DMS153 treated with DMSO at 0.1 percent for 48 hours (cell line): ENCODE measurements around the gene HMCES.

Experiments used
- DNase-seq: peaks from one replicate; lab custom pipeline; 2025; ENCODE audit not compliant: unreplicated experiment; lab: John Stamatoyannopoulos, UW

The HMCES gene, protein sequence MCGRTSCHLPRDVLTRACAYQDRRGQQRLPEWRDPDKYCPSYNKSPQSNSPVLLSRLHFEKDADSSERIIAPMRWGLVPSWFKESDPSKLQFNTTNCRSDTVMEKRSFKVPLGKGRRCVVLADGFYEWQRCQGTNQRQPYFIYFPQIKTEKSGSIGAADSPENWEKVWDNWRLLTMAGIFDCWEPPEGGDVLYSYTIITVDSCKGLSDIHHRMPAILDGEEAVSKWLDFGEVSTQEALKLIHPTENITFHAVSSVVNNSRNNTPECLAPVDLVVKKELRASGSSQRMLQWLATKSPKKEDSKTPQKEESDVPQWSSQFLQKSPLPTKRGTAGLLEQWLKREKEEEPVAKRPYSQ

GRCh38 chr3:129278439-129278965 is at the start of gene HMCES:
Gene HMCES, plus strand, starts transcription at chr3:129278870. Its CDS starts 863 bp downstream, at chr3:129279733.
- DNase-seq: peak; percentile 93

DNA sequence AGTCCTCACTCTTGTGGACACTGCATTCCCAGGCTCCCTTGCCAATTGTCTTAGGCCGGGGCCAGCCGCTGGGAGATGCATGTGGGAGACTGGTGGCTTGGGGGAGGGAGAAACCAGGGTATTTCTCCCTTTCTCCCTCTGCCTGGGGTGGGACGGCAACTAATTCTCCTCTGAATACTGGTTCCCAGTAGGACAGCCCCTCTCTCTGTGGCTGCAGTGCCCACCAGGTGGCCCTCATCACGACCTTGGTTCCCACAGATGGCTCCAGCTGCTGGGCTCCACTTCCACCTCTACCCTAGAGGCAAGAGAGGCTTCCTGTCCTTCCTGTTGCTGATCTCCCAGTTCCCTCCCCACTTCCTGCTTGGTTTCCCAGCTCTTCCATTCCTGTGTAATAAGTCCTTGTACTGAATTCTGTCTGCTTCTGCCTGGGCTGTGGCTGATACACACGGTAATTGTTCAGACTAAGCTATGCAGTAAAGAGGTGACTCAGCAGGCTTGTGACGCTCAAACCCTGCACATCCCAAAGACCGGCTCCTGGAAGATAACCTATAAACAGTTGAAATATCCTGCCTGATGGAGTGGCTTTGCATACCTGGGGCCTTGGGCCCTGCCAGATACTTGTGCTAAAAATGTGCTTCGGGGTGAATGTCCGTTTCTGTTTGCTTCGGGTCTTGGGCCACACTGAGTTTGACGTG is 49.6 kb upstream of the HMCES start:
- DNase-seq: no peak

DNA sequence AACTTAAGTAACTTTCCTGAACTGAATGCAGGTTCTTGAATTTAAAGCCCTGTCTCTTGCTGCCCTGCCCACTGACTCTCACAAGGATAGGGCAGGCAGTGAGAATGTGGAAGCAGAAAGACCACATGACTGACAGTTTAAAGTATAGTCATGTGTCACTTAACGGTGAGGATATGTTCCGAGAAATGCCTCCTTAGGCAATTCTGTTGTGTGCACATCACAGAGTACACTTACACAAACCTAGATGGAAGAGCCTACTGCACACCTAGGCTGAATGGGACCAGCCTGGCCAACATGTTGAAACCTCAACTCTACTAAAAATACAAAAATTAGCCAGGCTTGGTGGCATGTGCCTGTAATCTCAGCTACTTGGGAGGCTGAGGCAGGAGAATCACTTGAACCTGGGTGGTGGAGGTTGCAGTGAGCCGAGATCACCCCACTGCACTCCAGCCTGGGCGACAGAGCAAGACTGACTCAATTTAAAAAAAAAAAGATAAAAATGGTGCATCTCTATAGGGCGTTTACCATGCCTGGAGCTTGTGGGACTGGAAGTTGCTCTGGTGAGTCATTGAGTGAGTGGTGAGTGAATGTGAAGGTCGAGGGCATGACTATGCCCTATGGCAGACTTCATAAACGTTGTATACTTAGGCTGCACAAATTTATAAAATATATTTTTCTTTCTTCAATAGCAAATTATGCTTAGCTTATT is 48.2 kb upstream of the HMCES start:
- DNase-seq: no peak

- DNase-seq: no peak
Observed at GRCh38 chr3:129231331-129232119, 47.1 kb upstream of the HMCES start.

- DNase-seq: no peak
Observed at GRCh38 chr3:129233538-129233937, 45.1 kb upstream of the HMCES start.

GRCh38 chr3:129234441-129234840 is 44.2 kb upstream of the HMCES start:
- no peak for DNase-seq

- DNase-seq: no peak
Observed at GRCh38 chr3:129235344-129235917, 43.2 kb upstream of the HMCES start.

GRCh38 chr3:129238945-129239705 is 39.5 kb upstream of the HMCES start:
- no peak for DNase-seq

DNA sequence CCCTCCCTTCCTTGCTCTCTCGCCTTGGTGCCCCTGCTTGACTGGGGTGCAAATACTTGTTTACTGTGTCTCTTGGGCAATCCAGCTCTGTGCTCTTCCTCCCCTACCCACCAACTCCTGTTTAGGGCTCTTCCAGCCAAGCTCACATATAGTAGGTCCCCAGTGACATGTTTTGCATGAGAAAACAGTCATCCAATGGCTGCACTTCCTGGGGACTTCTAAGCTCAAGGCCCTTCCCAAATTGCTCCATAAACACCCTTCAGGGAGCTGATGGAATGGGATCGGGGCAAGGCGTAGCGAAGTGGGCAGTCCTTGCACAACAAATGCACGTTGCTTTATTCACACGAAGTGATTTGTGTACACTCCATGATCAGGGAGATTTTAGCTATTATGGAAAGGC is 38.7 kb upstream of the HMCES start:
- no peak for DNase-seq

DNA sequence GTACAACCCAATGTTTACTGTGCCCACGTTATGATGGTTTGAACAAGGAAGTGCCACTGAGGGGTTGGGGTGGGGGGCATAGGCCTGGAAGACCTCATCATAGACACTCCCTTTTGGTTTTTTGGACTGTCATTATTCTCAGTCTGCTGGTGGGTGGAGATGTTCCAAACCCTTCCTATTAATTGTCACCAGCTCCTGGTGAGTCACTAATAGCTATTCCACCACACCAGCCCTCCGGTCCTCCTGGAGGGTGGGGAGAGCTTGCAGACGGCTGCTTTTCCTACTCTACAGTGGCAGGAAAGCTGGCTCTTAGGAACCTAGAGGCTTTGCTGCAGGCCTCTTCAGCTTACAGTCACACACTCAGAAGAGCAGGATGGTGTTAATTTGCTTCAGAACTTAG is 38.2 kb upstream of the HMCES start:
- no peak for DNase-seq

DNA sequence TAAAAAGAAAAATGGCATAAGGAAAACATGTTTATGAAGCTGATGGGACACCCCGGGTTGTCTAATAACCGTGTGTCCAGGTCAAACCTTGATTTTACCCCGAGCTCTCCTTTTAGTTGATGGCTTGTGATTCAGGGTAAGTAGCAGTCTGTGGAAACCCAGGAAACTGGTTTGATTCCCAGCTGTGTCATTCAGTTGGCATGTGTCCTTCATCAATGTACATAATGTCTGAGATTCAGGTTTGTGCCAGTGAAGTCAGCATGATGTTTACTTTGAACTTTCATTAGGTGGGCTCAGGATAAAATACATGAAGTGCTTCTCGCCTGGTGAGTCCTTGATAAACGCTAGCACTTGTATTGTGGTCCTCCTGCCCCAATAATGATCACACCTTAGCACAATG is 33.5 kb upstream of the HMCES start:
- no peak for DNase-seq

DNA sequence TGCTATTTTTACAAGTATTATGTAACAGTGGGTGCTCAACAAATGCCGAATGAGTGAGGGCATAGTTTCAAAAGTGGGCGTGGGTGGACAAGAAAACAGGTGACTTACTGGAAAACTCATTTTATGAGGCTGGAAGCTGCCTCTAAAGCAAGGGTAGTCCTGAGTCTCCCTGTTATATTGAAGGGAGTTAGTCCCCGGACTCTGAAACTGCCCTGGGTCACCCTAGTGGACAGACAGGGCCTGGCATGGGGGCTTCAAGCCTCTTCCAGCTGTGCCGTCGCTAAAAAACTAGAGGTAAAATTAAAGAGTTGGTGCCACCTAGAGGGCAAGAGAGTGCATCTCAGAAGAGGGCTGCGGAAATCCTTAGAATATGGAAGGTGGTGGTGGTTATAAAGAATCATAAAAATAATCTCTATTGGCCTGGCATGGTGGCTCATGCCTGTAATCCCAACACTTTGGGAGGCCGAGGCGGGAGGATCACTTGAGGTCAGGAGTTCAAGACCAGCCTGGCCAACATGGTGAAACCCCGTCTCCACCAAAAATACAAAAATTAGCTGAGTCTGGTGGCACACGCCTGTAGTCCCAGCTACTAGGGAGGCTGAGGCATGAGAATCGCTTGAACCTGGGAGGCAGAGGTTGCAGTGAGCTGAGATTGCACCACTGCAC is 32.9 kb upstream of the HMCES start:
- peak; percentile 74 for DNase-seq

- DNase-seq: no peak
Observed at GRCh38 chr3:129246636-129247035, 32.0 kb upstream of the HMCES start.

DNA sequence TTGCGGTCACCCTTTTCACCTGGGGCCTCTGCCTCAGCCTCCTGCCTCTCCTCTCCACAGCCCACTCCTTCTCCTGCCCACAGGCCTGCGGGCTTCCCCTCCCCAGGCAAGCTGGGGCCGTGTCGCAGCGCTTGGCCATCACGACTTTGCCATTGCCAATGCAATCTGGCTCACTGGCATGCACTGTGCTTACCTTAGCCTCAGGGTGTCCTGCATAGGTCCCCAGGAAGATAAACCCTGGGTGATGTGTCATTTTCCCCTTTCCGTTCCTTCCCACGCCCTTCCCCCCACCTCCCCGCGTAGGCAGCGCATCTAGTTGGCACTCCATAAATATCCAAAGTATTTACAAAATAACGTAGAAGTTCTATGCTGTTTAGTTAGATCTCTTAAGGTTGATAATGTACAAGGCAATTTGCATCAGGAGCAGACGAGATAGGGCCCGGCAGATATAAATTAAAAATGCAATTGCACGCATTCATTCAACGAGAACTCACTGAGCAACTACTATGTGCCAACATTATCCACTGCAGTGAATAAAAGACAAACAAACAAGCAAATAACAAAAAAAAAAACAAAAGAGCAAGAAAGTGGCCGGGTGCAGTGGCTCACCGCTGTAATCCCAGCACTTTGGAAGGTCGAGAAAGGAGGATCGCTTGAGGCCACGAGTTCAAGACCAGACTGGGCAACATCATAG is 30.2 kb upstream of the HMCES start:
- no peak for DNase-seq

DNA sequence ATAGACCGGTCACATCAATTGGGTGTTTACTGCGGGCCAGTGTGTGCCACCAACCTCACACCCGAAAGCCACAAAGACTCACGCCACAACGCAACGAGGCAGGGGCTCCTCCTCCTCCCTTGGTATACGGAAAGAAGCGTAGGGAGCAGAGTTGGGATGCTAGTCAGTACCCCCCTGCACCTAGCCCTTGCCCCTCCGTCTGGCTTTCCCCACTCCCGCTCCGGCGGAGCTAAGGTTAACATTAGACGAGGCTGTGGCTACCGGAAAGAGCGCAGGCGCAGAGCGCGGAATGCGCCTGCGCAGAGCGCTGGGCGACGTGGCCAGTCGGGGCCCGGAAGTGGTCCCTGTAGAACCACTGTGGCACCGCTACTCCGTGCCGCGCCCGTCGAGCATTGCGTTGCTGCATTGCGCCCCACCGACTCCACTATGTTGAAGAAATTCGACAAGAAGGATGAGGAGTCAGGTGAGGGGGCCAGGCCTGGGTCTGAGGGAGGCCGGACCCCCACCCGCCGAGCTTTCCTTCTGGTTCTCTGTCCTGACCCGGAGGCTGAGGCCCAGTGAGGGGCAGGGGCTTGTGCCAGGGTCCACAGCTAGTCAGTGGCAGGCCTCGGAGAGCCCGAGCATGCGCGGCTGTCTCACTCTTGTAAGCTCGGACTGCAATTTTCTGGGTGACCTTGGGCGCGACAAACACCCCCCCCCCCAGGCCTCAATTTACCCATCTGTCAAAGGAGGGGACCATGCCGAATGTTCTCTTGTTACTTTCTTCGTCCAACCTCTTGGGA is 29.2 kb upstream of the HMCES start, which contains the start of gene COPG1:
Gene COPG1 (plus strand): TSS at position 323 of the 782 bp plus-strand sequence. CDS start 104 bp downstream, at position 427.
- DNase-seq: peak; percentile 73

GRCh38 chr3:129252748-129253147 is 25.9 kb upstream of the HMCES start:
- DNase-seq: no peak

DNA sequence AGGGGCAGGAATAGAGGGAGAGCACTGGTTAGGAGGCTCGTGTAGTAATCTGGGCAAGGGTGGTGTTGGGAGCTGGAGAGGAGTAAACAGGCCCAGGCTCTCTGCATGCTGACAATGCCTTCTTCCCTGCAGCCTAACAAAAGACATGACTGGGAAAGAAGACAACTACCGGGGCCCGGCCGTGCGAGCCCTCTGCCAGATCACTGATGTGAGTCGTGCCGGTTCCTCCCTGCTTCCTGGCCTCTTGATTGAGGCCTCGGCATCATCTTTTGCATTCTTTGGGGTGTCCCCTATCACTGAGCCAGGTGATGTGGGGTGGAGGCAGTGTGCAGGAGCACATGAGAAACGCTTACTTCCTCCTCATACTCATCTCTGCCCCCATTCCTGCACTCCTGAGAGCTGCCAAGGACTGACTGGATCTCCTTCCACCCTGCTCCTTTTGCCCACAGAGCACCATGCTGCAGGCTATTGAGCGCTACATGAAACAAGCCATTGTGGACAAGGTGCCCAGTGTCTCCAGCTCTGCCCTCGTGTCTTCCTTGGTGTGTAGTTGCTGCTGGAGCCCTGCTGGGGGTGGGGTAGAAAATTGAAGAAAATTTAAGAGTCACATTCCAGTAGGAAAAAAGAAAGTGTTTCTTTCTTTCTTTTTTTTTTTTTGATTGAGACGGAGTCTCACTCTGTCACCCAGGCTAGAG is 24.0 kb upstream of the HMCES start:
- DNase-seq: no peak
